Measurements from ENCODE around the gene MEF2D. TPM values are rescaled to one million over a fixed set of nuclear protein-coding genes. Genes with fewer than 3 reads are reported as not detected.

The MEF2D gene
- total RNA-seq, 1 experiment from 2014 or later, result 18.3 TPM

- H3K36me3 ChIP-seq (ENCODE audit: insufficient read depth, low read length, poor library complexity, severe bottlenecking), result no peaks in the 10 kb centered on the region
- no peak overlapping the region for H3K4me3 ChIP-seq (ENCODE audit: low read depth, low read length, poor library complexity, severe bottlenecking)
- H3K27me3 ChIP-seq (replicated peaks; ENCODE audit: insufficient read depth, low read depth, low read length, poor library complexity), result peaks cover 62% of the 10 kb centered on the region
- no peaks in the 10 kb centered on the region for H3K9me3 ChIP-seq (ENCODE audit: low read depth, low read length, poor library complexity, severe bottlenecking)
- no TSS peak for BruUV-seq (replicated peaks)
- TF ChIP-seq CTCF (conservative IDR thresholded peaks at IDR 0.05; ENCODE audit: low read depth, low read length) (no peak), EZH2 (IDR thresholded peaks at IDR 0.05; ENCODE audit: borderline replicate concordance, low read depth, low read length, poor library complexity, severe bottlenecking) (no peak)
- no peak overlapping the region for H3K27ac ChIP-seq (ENCODE audit: low read depth, low read length, poor library complexity, severe bottlenecking)
- DNase-seq (ENCODE audit: low spot score), result no peak
- CTCF ChIA-PET, result interaction anchor here (0.6 kb wide), 1 partner anchor 444 kb away, joined by 4 read pairs; no protein-coding TSS in a partner anchor
- POLR2A ChIA-PET (ENCODE audit: low non-redundant PET), result no interaction called here
- intact Hi-C loops (cut with micrococcal nuclease; ENCODE audit: unreplicated experiment), result no loop called here
- H3K4me1 ChIP-seq (ENCODE audit: insufficient read depth, low read length, poor library complexity, severe bottlenecking), result peaks cover 10% of the 10 kb centered on the region
Measured at GRCh38 chr1:156430303-156430702, 70.3 kb downstream of the MEF2D start.

DNA sequence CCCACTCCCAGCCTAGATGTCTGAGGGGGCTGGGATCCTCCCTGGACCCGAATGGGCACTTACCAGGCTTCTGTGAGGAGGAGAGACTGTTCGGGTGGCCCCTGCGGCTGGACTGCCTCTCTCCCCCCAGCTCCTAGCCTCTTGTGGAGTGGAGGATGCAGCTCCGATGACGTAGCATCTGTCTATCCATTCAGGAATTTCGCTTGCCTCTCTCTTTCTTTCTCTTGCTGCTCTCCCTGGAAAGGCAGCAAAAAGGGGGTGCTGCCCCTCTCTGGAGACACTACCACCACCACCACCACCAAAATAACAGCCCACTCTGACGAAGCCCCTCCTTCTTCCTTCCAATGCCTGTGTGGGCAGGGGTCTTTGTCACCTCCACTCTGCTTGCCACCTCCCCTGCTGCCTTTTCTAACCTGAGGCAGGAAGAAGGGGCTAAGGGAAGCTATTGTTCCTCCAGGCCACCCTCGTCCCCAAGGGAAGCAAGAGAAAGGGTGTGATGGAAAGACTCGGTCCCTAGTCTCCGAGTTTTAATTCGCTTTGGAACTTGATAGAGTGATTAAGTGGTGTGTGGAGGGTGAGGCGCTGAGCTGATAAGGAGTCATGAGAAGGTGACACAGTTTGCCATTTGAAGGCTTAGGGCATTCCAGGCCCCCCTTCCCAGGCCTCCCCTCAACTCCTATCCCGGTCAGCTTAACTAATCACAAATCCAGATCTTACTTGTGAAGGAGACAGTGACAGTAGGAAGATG is 71.1 kb downstream of the MEF2D start:
- Histone ChIP-seq H3K27ac (ENCODE audit: low read depth, low read length, poor library complexity, severe bottlenecking) (no peak overlapping the region), H3K36me3 (ENCODE audit: insufficient read depth, low read length, poor library complexity, severe bottlenecking) (no peaks in the 10 kb centered on the region), H3K9me3 (ENCODE audit: low read depth, low read length, poor library complexity, severe bottlenecking) (no peaks in the 10 kb centered on the region), H3K4me1 (ENCODE audit: insufficient read depth, low read length, poor library complexity, severe bottlenecking) (peaks cover 10% of the 10 kb centered on the region), H3K27me3 (replicated peaks; ENCODE audit: insufficient read depth, low read depth, low read length, poor library complexity) (peaks cover 60% of the 10 kb centered on the region), H3K4me3 (ENCODE audit: low read depth, low read length, poor library complexity, severe bottlenecking) (no peak overlapping the region)
- DNase-seq (ENCODE audit: low spot score), result no peak
- TF ChIP-seq EZH2 (IDR thresholded peaks at IDR 0.05; ENCODE audit: borderline replicate concordance, low read depth, low read length, poor library complexity, severe bottlenecking), result no peak
- no peak for TF ChIP-seq CTCF (conservative IDR thresholded peaks at IDR 0.05; ENCODE audit: low read depth, low read length)
- intact Hi-C loops (cut with micrococcal nuclease; ENCODE audit: unreplicated experiment), result no loop called here
- ChIA-PET CTCF (no interaction called here), POLR2A (ENCODE audit: low non-redundant PET) (interaction anchor here (0.6 kb wide), 1 partner anchor 85 kb away, joined by 4 read pairs; no protein-coding TSS in a partner anchor)
- no TSS peak for BruUV-seq (replicated peaks)

DNA sequence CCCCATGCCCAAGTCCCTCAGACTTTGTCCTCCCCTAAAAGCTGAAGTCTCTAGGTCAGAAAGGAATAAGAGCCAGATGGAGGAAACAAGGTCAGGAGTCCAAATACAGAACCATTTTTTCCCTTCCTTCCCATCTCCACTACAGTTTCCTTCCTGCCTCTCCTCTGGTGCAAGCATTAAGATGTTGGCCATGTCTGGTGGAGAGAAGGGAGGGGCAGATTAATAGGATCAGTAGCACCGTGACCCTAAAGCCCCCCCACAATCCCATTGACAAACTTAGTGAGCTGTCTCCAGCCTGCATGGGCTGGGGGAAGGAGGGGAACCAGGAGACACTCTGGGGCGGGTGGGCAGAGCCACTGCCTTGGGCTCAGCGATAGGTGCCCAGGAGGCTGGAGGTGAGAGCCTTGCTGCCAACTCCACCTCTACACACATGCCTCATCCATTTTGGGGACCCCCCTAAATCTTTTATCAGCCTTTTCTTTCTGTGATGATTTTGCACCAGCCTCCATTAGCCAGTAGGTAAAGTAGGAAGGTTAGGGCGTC is 71.8 kb downstream of the MEF2D start:
- ChIA-PET CTCF (no interaction called here), POLR2A (ENCODE audit: low non-redundant PET) (interaction anchor here (0.6 kb wide), 1 partner anchor 318 kb away, joined by 3 read pairs; no protein-coding TSS in a partner anchor)
- no peaks in the 10 kb centered on the region for H3K36me3 ChIP-seq (ENCODE audit: insufficient read depth, low read length, poor library complexity, severe bottlenecking)
- peaks cover 60% of the 10 kb centered on the region for H3K27me3 ChIP-seq (replicated peaks; ENCODE audit: insufficient read depth, low read depth, low read length, poor library complexity)
- BruUV-seq (replicated peaks), result no TSS peak
- TF ChIP-seq CTCF (conservative IDR thresholded peaks at IDR 0.05; ENCODE audit: low read depth, low read length) (no peak), EZH2 (IDR thresholded peaks at IDR 0.05; ENCODE audit: borderline replicate concordance, low read depth, low read length, poor library complexity, severe bottlenecking) (no peak)
- no peak for DNase-seq (ENCODE audit: low spot score)
- H3K9me3 ChIP-seq (ENCODE audit: low read depth, low read length, poor library complexity, severe bottlenecking), result no peaks in the 10 kb centered on the region
- H3K4me3 ChIP-seq (ENCODE audit: low read depth, low read length, poor library complexity, severe bottlenecking), result no peak overlapping the region
- intact Hi-C loops (cut with micrococcal nuclease; ENCODE audit: unreplicated experiment), result no loop called here
- no peak overlapping the region for H3K27ac ChIP-seq (ENCODE audit: low read depth, low read length, poor library complexity, severe bottlenecking)
- H3K4me1 ChIP-seq (ENCODE audit: insufficient read depth, low read length, poor library complexity, severe bottlenecking), result peaks cover 10% of the 10 kb centered on the region

All from A673 (cell line).